GM18861 (cell line): ENCODE results near the gene IL17B.

ENCODE experiments used
- ATAC-seq: cut with Tn5 transposase; IDR thresholded peaks from one replicate; pipeline ENCODE4 v1.9.1; 2021; ENCODE audit not compliant: unreplicated experiment

The IL17B gene

DNA sequence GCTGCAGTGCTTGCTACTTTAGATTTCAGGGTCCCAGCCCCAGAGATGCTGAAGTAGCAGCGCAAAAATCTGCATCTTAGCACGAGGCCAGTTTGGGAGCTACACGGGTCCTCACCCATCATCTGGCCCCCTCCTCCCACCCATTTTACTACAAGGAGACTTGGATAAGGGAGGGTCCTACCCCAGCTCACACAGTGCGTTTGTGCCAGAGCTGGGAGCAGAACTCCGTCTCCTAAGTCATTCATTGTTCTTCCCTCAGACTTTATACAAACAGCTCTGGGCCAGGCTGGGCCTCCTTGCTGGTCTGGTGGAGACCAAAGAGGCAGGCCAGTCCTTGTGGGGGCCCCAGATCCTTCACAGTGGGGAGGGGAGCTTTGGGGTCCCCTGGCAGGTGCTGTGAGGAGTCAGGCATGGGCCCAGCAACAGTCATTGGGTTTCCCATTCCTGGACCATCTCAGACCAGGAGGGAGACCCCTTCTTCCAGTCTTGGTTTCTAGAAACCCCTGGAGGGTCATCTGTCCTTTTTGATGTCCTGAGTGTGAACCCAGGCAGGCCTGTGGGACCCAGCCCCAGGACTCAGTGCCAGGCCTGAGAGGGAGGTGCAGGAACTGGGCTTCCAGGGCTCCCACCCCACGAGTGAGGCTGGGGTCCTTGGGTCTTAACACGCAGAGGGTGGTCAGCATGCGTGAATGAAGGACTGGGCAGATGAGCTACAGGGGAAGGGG, 2.3 kb upstream of the IL17B start:
- ATAC-seq = no peak

DNA sequence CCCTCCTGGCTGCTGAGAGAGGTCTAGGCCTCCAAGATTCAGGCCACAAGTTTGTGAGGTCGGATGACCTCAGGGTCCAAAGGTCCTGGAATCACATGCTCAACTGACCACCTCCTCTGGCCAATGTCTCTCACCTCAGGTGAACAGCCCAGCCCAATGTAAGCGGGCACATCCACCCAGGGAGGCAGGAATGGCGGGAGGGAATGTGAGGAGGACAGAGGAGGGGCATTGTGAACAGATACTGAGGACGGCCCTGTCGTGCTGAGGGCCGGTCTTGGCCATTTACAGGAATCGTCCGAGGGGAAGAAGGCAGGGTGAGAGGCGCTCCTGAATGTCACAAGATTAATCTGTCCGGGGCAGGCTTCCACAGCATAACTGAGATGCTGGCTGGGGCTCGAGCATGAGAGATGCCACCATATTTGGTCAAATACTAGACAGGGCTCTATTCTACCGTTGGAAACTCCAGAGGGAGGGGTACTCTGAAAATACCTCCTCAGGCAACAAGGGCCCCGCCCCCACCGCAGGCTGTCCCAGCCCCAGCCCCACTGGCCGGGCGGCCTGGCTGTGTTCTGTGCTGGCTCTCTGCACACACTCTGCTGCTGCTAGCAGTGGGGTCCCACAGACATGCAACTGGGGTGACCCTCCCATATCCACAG, 1.5 kb upstream of the IL17B start:
- no peak for ATAC-seq

DNA sequence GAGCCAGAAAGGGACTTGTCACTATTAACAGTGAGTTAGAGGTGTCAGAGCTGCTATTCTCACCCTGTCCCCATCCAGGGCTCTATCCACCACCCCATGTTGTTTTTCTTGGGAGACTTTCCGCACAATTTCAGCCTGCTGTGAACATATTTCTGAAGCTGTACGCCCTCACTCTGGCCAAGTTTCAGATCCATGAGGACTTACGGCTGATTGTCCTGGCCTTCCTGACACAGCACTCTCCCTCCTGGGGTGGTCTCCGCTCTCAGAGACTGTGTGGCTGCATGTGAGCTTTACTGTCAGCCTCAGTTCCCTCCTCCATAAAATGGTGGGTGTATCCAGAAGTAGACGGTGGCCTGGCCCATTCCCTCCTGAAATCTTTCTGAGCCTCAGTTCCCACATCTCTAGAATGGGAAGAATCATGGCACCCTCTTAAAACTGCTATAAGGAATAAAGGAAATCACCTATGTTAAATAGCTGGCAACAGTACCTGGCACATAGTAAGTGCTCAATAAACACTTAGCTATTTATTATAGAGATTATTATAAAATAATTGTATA, 804 bp upstream of the IL17B start:
- ATAC-seq = no peak

DNA sequence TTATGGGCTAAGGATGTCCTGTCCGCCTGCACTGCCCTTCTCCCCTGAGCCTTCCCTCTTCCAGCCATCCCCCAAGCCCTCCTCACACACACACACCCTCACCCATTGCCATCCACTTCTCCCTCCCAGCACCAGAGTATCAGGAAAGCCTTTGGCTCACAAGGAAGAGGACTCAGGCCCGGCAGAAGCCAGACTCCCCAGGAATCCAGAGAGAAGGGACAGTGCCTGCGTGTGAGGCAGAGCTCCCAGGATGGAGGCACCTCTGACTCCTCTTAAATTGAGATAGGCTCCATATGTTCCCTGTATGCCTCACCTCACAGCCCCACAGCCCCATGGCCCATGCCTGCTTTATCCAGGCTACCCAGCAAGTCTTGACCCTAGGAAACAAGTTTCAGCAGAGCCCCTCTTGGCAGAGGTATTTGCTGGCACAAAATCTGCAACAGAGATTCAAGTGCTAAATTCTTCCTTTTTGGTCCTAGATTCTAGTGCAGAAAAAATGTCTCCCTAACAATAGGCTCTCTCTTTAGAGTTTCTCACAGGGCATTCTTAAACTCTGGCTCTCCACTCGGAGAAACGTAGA, 761 bp downstream of the IL17B start:
- ATAC-seq = no peak

DNA sequence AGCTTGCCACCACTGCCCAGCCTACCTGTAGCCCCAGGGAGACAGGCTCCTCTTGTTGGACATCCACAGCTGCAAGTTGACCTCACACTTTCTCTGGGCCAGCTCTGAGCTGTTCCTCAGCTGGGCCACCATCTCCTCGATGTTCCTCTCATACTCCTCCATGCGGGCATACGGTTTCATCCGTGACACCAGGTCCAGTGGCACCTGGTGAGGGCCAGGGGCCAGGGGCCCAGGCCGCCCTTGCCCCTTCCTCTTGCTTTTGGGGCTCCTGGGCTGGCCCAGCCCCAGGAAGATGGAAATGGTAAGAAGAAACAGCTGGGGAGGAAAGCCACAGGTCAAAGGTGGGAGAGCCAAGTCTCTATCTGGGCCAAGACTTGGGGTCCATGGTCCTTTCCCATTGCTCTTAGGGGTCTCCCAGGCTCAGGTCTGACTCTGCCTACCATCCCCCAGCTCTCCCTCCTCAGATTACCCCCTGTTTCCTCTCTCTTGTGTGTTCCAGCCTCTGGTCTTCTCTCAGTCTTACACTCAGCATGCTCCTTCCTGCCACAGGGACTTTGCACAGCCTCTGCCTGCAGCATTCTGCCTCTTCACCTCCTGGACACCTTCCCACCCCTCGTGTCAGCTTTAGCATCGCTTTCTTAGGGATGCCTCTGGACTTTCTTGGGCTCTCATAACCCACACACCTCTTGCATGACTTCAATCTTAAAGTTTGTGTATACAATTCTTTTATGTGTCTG, 2.2 kb downstream of the IL17B start:
- ATAC-seq = no peak

GRCh38 chr5:149376104-149376503, 3.0 kb downstream of the IL17B start:
- ATAC-seq = no peak

- no peak for ATAC-seq
Observed at GRCh38 chr5:149375434-149375833, 3.7 kb downstream of the IL17B start.

- ATAC-seq = no peak
Observed at GRCh38 chr5:149374801-149375200, 4.3 kb downstream of the IL17B start.

DNA sequence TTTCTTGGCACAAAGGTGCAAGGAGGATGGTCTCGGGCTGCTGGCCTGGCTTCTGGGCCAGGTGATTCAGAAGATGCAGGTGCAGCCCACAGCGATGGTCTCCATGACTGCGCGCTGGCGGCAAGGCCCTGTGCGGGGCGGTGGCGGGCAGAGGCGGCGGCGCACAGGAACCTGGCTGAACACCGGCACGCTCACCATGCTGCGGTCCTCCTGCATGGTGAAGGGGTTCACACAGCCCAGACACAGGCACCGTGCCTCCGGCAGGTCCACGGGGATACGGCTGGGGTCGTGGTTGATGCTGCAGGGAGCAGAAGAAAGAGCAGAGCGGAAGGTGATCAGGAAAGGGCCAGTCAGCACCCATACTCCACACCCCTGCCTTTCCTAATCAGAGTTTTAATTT, 4.8 kb downstream of the IL17B start:
- no peak for ATAC-seq

DNA sequence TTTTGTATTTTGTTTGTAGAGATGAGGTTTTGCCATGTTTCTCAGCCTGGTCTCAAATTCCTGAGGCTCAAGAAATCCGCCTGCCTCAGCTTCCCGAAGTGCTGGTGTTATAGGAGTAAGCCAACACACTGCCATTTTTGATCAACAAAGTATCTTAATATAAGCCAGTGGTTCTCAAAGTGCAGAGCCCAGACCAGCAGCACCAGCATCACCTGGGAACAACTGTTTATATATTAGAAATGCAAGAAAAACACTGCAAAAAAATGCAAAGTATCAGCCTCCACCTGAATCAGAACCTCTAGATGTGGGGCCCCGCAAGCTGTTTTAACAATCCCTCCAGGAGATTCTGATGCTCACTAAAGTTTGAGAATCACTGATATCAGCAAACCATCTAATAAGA, 6.2 kb downstream of the IL17B start:
- no peak for ATAC-seq

DNA sequence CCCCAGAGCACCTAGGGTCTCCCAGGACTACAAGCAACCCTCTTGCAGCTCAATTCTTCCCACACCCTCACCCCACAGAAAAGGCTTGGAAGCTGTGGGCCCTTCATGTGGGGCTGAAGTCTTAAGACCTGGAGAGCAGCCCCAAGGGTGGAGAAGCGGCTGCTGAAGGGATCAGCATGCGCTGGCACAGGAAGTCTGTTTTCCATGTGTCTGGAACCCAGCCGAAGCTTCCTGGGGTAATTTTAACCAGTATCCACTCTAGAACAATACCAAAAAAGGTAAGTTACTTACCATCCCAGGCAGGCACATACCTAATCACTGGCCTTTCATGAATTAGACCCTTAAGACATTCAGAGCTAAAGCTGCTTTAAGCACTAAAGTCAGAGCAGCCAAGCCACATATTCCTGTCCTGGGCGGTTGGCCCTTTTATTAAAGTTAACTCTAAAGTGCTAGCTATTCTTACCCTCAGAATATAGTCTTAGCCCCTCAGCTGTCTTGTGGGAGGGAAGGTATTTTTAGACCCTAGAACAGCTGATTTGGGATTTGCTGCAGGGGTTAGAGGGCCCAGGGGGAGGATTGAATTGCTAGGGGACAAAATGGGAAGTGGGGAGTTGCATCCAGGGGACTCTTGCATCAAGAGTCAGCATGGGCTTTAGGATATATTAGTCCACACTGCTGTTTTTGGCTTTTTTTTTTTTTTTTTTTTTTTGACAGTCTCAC, 6.9 kb downstream of the IL17B start:
- ATAC-seq = no peak

GRCh38 chr5:149371296-149371962, 7.7 kb downstream of the IL17B start:
- ATAC-seq = peak; percentile 61

- ATAC-seq = no peak
Observed at GRCh38 chr5:149370878-149371277, 8.2 kb downstream of the IL17B start.

- ATAC-seq = no peak
Observed at GRCh38 chr5:149367972-149368645, 11.0 kb downstream of the IL17B start.

- ATAC-seq = peak; percentile 71
Observed at GRCh38 chr5:149367249-149367971, 11.7 kb downstream of the IL17B start.

GRCh38 chr5:149366169-149366729, 12.8 kb downstream of the IL17B start:
- ATAC-seq = no peak

GRCh38 chr5:149365418-149365817, 13.7 kb downstream of the IL17B start:
- no peak for ATAC-seq

DNA sequence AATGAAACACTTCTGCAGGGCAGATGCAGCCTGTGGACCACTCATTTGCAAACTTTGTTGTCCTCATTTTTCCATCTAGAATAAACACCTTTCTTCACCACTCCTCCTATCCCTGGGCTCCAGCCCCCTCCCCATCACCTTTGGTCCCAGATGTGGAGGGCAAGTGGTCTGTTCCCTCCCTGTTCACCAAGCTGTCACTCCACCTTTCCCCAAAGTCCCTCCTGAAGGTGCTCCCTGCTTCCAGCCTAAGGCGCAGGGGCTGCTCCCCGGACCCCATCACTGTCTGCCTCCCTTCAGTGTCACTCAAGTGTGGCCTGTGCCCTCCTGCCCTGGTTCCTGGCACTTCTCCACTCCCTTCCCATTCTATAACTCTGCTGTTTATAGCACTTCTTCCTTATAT, 14.4 kb downstream of the IL17B start:
- ATAC-seq = no peak

GRCh38 chr5:149363936-149364335, 15.2 kb downstream of the IL17B start:
- ATAC-seq = no peak
